HG03103 (cell line): ENCODE data around the gene RGS5.

Experiments
- ATAC-seq: cut with Tn5 transposase; IDR thresholded peaks from one replicate; pipeline ENCODE4 v1.9.1; 2021; ENCODE audit warnings: low read depth; ENCODE audit not compliant: unreplicated experiment

Gene RGS5

DNA sequence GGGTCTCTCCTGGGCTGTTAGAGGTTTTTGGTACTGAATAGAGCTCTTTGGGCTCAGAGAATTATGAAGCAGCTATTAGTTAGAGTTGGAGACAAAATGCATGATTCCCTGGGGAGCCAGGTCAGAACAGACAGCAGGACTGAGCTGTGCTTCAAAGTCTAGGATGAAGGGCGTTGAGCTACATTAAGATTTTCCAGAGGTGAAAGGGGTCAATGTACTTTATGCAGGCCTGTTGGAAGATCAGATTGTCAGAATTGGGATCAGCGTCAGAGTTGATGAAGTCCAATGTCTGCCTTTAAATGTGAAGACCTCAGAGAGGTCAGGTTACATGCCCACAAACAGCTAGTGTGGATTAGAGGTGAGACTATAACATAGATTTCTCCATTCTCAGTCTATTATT lies 53.8 kb downstream of the RGS5 start:
- ATAC-seq: no peak

DNA sequence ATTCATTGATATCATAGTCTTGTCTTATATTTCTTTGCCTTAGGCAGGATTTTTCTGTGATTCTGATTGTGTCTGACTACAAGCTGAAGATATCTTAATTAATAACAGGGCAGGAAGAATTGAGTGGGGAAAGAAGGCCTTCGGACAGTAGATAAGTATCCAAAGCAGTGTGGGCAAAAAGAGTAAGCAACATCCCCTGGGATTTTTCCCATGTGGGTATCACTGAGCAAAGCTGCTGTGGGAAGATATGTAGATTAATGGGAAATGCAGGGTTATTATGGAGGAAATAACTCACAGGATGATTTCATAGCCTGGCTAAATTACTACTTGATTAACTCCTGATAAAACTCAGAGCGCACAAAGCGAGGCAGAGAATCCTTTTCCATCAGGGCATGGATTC lies 55.7 kb downstream of the RGS5 start:
- ATAC-seq: no peak

DNA sequence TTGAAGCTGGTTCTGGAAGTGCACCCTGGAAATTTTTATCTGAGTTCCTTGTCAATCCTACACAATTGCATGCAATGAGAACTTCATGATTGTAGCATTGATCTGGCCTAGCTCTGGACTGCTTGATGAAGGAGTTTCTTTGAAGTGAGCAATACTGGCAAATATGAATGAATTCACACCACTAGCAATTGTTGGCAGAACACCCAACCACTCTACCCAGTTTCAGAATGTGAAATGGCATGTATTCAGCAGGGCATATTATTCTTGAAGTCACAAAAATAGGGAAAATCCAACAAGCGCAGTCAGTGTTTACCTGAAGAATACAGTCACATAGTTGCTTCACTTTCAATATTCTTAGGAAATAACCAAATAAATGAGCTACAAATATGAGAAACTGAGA lies 57.3 kb downstream of the RGS5 start:
- no peak for ATAC-seq

DNA sequence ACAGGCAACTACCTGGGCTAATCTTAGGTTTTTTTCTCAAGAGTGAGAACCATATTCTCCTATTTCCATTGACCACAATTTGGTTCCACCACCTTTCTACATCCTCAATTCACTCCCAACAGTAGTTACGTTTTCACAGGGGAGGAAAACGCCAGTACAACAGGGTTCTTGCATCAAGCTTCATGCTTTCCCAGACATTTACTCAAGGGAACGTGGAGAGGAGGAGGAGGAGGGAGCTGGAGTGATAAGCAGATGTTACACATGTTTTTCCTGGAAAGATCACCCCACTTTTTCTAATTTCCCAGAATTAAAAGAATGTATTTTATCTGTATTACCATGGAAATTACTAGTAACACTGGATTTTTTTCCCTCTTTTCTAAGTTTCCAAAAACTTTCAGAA lies 58.3 kb downstream of the RGS5 start:
- ATAC-seq: no peak

DNA sequence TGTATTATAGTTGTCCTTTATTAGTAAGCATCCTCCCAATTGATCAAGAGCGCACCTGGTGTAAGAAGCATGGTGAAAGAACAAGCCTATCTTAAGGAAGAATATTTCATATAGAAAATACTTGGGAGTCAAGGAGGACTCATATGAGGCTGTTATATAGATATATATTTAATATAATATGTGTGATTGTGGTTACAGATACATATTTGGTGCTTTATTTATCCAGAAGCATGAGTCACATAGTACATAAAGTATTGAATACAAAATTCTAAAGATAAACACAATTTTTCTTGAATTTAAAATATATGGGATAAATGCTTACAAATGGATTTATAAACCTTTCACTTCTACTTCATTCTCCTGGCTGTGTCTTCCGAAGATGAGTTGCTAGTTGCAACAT lies 60.6 kb downstream of the RGS5 start:
- no peak for ATAC-seq

DNA sequence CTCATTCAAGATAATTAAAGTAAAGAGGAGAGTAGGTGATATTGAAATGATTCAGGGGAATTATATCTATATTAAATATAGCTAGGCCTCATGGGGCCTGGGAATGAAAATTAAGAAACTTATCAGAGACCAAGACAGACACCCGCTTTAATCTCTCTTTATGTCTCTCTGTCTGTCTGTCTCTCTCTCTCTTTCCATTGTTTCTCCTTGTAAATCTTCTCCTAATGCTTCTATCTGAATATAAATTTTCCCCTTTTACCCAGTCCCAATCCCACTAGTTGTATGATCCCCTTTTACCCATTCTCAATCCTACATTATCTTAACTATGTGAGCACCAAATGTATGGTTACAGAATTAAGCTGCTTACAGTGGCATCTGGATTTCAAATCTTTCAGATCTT lies 61.2 kb downstream of the RGS5 start:
- ATAC-seq: no peak

DNA sequence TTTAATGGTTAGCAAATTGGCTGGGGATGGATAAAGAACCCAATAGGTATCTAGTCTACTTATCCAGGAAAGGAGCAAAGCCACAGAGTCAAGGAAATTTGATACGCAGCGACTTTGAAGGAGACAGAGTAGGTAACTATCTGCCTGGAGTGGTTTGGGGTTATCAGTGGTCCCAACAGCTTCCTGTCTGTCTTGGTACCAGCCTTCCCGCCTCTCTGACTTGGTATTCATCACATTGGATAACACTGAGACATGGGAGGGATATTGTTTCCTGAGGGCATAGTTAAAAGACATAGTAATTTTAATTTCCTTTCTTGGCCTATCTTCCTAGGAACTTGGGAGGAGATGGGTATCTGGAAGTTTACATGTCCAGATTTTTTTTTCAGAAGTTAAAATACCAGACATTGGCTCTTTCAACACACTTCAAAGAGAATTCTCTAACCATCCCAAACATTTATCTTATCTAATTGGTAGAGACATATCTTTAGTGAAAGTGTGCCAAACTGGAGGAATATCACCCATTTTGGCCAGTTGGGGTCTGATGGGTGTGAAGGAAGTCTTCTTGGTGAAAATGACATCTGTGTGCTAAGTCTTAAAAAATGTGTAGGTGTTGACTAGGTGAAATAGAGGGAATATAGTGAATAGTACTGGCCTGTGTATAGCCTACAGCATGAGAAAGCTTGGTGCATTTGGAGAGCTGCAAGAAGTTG lies 65.0 kb downstream of the RGS5 start:
- no peak for ATAC-seq

DNA sequence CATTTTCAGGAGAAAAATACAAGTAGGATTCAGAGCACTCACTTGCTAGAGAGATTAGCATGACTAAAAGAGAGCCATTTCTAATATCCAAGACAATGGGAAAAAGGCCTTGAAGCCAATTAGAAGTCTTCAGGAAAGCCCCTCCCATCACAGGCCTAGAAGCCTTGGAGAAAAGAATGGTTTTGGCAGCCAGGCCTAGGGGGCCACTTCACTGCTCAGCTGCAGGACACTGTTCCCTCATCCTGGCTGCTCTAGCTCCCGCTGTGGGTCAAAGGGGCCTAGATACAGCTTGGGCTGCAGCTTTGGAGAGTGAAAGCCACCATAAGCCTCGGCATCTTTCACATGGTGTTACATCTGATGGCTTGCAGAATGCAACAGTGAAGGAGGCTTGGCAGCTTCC lies 70.7 kb downstream of the RGS5 start:
- no peak for ATAC-seq

DNA sequence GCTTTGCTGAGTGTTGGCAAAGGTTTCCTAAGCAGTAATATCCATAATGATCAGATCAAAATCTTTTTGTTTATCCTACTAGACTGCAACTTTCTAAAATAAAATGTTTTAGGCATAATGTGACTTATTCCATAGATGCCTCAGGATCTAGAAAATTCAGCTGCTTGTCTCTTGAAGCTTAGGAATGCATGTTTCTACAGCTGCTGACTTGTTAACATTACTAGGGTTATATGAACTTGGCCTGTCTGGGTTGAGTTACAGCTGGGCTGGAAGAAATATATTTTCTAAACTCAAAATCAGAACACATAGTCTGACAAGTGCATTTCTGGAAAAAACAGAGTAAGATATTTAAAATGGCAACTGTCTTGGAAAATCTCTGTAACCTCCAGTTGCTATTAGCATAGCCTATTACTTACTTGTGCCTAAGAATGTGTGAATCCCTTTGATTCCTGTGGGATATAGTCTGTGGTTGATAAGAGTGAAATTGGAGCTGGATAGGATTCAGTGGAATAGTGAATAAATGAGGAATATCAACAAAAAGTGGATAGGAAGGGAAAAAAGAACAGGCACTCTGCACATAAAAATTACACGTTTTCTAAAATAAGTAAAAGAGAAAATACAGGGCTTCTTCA lies 72.4 kb downstream of the RGS5 start:
- no peak for ATAC-seq

DNA sequence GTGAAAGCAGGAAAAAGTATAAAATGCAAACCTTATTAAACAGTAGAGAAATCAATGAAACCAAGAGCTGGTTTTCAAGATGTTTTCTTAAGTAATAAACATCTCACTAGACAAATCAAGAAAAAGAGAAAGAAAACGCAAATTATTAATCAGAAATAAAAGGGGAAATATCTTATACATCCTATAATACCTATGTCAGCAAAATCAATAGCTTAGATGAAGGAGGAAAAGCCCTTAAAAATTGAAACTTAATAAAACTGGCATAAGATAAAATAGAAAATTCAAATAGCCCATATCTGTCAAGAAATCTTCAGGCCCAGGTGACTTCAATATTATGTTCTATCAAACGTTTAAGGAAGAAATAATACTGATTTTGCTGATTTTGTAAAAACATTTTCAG lies 74.4 kb downstream of the RGS5 start:
- ATAC-seq: no peak

DNA sequence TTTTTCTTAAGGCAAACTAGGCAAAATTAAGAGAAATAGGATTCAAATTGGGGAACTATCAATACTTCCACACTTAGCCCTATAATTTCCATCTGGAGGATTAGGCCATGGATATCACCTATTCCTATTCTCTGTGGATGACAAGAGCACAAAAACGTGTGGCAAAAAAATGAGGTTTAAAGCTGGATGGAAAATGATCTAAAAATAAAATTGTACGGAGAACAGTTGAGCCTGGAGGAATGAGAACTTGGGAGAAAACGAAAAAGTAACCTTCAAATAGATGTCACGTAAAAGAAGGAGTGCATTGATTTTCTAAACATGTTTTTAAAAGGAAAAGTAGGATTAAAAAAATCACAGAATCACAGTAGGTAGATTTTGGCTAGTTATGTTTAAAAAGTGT lies 77.9 kb downstream of the RGS5 start:
- no peak for ATAC-seq

DNA sequence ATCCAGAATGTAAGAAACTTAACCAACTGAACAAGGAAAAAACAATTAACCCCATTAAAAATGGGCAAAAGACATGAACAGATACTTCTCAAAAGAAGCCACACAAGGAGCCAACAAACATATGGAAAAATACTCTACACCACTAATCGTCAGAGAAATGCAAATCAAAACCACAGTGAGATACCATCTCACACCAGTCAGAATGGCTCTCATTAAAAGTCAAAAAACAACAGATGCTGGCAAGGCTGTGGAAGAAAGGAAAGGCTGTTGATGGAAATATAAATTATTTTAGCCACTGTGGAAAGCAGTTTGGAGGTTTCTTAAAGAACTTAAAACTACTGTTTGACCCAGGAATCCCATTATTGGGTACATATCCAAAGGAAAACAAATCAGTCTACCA lies 82.3 kb downstream of the RGS5 start:
- ATAC-seq: no peak

DNA sequence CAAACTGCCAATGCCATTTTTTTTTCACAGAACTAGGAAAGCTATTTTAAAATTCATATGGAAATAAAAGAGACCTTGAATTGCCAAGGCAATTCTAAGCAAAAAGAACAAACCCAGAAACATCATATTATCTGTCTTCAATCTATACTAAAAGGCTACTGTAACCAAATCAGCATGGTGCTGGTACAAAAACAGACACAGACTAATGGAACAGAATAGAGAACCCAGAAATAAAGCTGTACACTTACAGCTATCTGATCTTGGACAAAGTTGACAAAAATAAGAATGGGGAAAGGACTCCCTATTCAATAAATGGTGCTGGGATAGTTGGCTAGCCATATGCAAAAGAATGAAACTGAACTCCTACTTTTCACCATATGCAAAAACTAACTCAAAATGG lies 83.0 kb downstream of the RGS5 start:
- no peak for ATAC-seq

DNA sequence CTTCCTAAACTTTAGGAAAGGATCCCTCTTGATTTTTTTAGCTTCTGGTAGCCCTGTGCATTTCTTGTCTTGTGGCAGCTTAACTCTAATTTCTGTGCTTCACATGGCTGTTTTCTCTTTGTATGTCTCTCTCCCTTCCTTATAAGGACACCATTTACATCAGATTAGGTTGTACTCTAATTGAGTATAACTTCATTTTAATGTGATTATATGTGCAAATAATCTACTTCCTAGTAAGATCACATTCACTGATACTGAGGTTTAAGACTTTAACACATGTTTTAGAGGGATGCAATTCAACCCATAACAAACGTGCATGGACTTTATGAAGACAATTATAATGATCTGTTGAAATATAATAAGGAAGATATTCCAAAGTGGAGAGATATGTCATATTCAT lies 86.8 kb downstream of the RGS5 start:
- ATAC-seq: no peak

DNA sequence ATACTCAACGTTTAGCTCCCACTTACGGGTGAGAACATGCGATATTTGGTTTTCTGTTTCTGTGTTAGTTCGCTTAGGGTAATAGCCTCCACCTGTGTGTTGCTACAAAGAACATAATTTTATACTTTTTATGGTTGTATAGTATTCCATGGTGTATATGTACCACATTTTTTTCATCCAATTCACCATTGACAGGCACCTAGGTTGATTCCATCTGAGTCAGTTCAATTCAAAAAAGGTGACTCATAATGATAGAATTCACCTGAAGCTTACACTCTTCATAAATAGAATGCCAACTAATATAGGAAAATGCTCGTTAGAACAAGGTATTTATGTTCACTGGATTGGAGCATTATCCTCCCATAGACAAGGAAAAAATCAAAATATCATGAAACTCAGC lies 95.1 kb downstream of the RGS5 start:
- ATAC-seq: no peak

DNA sequence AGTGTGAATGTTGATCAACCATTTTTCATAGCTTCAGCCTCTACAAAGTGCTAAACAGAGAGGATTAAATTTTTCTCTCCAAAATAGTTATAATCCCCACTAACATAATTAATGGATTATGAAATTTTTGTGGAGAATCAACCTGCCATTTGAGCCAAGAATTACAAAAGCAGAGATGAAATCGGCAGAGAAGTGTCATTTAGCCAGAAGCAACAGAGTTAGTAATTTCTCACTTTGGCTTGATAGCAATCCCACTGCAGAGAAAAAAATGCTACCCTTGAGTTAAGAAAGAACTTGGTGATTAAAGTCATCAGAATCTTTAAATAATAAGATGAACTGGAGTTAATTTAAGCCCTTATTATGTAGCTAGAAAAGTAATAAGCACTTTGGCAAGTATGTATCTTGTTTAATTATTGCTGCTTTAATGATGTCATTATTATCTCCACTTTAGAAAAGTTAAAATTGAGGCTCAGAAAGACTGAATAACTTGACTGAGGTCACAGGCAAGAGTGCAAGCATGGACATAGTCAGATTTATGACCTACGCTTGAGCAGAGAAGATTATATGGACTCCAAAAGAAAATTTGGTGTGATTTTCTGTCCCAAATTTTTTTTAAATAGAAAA lies 96.2 kb downstream of the RGS5 start:
- ATAC-seq: no peak

DNA sequence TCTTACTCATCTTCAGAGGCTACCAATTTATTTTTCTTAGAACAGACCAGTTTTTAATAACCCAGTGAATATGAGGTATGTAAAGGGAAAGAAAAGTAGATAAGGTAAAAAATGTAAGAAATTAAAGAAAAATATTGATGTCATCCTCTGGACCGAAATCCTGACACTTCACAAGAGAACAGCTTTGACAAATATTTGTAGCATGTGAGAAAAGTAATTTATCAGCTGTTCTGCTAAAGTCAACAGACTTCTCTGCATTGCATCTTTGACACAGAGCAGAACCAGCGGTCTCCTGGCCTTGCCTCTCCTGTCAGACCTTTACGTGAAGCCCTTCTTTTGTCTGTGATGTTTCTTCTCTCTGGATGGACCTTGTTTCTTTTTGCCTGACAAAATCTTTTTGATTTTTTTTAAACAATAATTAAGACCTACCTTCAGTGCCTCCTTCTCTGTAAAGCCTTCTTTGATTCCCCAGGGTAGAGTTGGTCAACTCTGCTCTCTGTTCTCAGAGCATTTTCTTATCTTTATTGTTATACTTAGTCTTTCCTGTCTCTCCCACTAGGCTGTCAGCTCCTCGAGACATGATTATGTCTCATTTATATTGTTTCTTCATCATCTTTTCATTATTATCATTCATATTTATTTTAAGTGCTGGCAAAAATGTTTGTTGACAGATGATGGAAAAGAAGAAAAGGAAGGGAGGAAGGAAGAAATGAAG lies 98.2 kb downstream of the RGS5 start:
- no peak for ATAC-seq

DNA sequence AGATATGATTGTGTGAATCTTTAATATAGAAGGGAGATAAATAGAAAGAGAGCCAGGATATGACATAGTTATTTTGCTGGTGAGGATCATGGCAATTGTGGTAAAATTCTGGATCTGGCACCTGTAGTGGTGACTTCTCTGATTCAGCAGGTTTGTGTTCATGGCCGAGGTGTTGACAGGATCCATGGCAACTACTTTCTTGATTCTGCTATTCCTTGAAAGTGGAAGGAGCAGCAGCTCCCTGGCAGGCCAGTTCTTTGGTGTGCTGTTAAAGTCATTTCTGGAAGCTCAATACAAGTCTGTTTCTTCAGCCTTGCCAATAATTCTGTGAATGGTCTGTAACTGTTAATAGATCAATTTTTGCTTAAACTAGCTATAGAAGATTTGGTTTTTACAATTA lies 100.1 kb downstream of the RGS5 start:
- ATAC-seq: no peak

DNA sequence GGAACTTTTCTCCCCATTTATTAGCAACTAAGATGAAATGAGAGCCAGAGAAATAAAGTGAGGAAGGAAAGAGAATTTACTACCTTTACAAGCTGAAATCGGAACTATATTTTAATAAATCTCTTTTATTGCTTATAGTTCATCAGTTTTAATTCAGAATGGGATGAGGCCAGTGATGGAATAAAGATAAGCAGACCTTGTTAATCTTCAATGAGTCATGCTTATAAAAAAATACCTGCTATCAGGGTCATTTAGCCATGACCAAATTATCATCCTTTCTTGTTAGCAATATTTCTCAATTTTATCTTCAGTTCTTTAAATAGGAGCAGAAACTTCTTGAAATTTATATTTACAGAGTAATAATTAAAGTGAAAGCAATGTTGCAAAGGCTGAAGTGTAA lies 107.5 kb downstream of the RGS5 start:
- ATAC-seq: no peak

DNA sequence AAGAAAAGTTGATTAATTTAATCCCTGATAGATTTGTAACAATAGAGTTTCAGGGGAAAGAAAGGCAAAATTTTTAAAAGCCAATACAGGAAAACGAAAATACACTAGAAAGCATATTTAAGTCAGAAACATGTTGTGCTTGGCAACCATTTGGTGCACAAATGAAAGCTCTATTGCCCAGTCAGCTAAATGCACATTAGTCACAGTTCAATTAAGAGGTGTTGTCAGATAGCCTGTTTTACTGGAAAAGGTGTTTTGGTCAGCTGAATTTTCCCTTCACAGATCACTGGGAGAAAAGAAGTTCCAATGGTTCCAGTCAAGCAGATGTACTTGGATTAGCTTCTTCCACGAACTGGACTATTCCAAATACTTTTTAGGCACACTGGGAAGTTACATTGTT lies 108.1 kb downstream of the RGS5 start:
- ATAC-seq: no peak

DNA sequence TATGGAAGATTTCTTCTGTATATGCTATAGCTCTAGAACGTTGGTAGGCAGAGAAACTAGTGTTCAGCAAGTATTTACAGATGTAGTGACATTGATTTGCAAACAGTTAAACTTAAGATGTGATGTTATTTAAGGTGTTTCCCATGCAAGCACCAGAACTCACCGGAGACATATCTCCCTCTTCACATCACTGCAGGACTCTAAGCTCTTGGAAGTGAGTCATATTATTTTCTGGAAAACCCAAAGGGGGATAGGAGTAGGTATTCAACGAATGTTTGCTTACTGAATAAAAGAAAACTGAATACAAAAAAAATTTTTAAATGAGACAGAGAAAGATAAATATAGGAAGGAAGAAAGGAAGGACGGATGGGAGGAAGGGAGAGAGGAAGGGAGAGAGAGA lies 108.5 kb downstream of the RGS5 start:
- ATAC-seq: no peak

DNA sequence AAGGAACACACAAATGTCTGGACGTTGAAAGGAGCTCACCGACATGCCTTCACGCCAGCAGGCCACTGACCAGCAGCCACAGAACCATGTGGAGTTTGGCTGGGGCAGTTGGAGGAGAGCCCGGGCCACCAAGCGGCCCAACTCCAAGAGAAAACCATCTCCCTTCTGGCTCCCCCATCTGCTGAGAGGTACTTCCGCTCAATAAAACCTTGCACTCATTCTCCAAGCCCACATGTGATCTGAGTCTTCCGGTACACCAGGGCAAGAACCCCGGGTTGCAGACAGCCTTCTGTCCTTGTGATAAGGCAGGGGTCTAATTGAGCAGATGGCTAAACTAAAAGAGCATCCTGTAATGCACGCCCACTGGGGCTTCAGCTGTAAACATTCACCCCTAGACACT lies 109.1 kb downstream of the RGS5 start:
- no peak for ATAC-seq
